MM.1S (cell line): ENCODE measurements around the gene CDH7.

Experiments
- DNase-seq: peaks from one replicate; pipeline ENCODE4 v3.0.0-alpha.2; 2015
- H2AFZ ChIP-seq: fragments of 300-600 bp; sonication (generic); 2 replicates; pipeline ENCODE4 v1.6.0; 2016; ENCODE audit warnings: antibody characterized with exemption, low read length
- H3F3A ChIP-seq: fragments of 300-600 bp; sonication (generic); 2 replicates; pipeline ENCODE4 v1.6.1; 2016; ENCODE audit warnings: mild to moderate bottlenecking, antibody characterized with exemption, low read length, moderate library complexity, mixed read lengths; ENCODE audit not compliant: insufficient read depth
- H3K27ac ChIP-seq: fragments of 300-600 bp; sonication (generic); 2 replicates; pipeline ENCODE4 v1.5.1; 2016; ENCODE audit warnings: mild to moderate bottlenecking, low read length
- H3K27me3 ChIP-seq: fragments of 300-600 bp; sonication (generic); replicated peaks from 2 replicates; pipeline ENCODE4 v1.6.0; 2016; ENCODE audit warnings: low read length; ENCODE audit not compliant: insufficient read depth
- H3K36me3 ChIP-seq: fragments of 300-600 bp; sonication (generic); replicated peaks from 2 replicates; pipeline ENCODE4 v1.6.1; 2016; ENCODE audit warnings: mild to moderate bottlenecking, low read length, mixed read lengths; ENCODE audit not compliant: insufficient read depth
- H3K4me1 ChIP-seq: fragments of 300-600 bp; sonication (generic); 2 replicates; pipeline ENCODE4 v1.6.1; 2016; ENCODE audit warnings: low read length, mixed read lengths
- H3K4me2 ChIP-seq: fragments of 300-600 bp; sonication (generic); 2 replicates; pipeline ENCODE4 v1.6.0; 2016; ENCODE audit warnings: low read depth, low read length
- H3K4me3 ChIP-seq: fragments of 300-600 bp; sonication (generic); 2 replicates; pipeline ENCODE4 v1.5.1; 2016; ENCODE audit warnings: low read length, mixed read lengths
- H3K79me2 ChIP-seq: fragments of 300-600 bp; sonication (generic); 2 replicates; pipeline ENCODE4 v1.6.1; 2016; ENCODE audit warnings: mixed run types, low read length, mixed read lengths
- H3K9ac ChIP-seq: fragments of 300-600 bp; sonication (generic); 2 replicates; pipeline ENCODE4 v1.6.1; 2016; ENCODE audit warnings: low read length, mixed read lengths
- H3K9me2 ChIP-seq: fragments of 300-600 bp; sonication (generic); replicated peaks from 2 replicates; pipeline ENCODE4 v1.6.1; 2016; ENCODE audit warnings: mild to moderate bottlenecking, low read length, mixed read lengths; ENCODE audit not compliant: insufficient read depth
- H3K9me3 ChIP-seq: fragments of 300-600 bp; sonication (generic); replicated peaks from 2 replicates; pipeline ENCODE4 v1.6.1; 2016; ENCODE audit warnings: mild to moderate bottlenecking, low read length, mixed read lengths; ENCODE audit not compliant: insufficient read depth
- H4K20me1 ChIP-seq: fragments of 300-600 bp; sonication (generic); 2 replicates; pipeline ENCODE4 v1.6.1; 2016; ENCODE audit warnings: mild to moderate bottlenecking, low read length, moderate library complexity, mixed read lengths; ENCODE audit not compliant: insufficient read depth
- EZH2 ChIP-seq: fragments of 300-600 bp; sonication (generic); optimal IDR thresholded peaks from 2 replicates; pipeline ENCODE3; 2017; ENCODE audit warnings: low read depth, mild to moderate bottlenecking, antibody characterized with exemption, low read length, mixed read lengths
- EZH2phosphoT487 ChIP-seq: fragments of 300-600 bp; sonication (generic); IDR thresholded peaks from 2 replicates; pipeline ENCODE4 v1.6.1; 2018; ENCODE audit warnings: antibody characterized with exemption, low read length
- TF ChIP-seq, protein P1 (sequence below): fragments of 300-600 bp; sonication (generic); IDR thresholded peaks from 2 replicates; pipeline ENCODE4 v1.5.1; 2016; ENCODE audit warnings: antibody characterized with exemption, low read length, mixed read lengths

CDH7 gene

DNA sequence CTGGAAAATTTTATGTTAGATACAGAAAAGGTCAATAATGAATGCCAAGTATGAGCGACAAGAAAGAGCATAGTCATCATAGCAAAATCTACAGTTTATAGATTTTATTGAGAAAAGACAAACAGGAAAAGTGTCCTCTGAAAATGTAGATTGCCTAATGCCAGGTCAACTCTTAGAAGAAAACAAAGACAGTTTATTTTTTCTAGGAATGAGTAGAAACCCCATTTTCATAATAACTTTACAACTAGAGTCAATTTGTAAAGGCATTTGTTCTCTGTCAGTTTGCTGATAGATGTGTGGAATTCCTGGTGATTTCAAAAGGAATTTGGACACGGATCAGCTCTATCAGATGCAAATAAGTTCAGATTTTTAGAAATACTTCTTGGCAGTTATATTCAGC, 16.6 kb downstream of the CDH7 start:
- no peaks in the 10 kb centered on the region for H3K79me2 ChIP-seq
- no peak overlapping the region for H3K27ac ChIP-seq
- no peak overlapping the region for H3K4me3 ChIP-seq
- no peaks in the 10 kb centered on the region for H3K36me3 ChIP-seq
- no peak for DNase-seq
- TF ChIP-seq EZH2phosphoT487 (no peak), EZH2 (no peak)
- TF ChIP-seq, protein P1, sequence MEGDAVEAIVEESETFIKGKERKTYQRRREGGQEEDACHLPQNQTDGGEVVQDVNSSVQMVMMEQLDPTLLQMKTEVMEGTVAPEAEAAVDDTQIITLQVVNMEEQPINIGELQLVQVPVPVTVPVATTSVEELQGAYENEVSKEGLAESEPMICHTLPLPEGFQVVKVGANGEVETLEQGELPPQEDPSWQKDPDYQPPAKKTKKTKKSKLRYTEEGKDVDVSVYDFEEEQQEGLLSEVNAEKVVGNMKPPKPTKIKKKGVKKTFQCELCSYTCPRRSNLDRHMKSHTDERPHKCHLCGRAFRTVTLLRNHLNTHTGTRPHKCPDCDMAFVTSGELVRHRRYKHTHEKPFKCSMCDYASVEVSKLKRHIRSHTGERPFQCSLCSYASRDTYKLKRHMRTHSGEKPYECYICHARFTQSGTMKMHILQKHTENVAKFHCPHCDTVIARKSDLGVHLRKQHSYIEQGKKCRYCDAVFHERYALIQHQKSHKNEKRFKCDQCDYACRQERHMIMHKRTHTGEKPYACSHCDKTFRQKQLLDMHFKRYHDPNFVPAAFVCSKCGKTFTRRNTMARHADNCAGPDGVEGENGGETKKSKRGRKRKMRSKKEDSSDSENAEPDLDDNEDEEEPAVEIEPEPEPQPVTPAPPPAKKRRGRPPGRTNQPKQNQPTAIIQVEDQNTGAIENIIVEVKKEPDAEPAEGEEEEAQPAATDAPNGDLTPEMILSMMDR, result no peak
- H3K4me2 ChIP-seq, result no peak overlapping the region
- no peaks in the 10 kb centered on the region for H4K20me1 ChIP-seq
- H3K9ac ChIP-seq, result no peak overlapping the region
- H3K9me3 ChIP-seq, result no peaks in the 10 kb centered on the region
- no peaks in the 10 kb centered on the region for H3F3A ChIP-seq
- H3K27me3 ChIP-seq, result no peaks in the 10 kb centered on the region
- H2AFZ ChIP-seq, result no peak overlapping the region
- no peaks in the 10 kb centered on the region for H3K9me2 ChIP-seq
- no peaks in the 10 kb centered on the region for H3K4me1 ChIP-seq

DNA sequence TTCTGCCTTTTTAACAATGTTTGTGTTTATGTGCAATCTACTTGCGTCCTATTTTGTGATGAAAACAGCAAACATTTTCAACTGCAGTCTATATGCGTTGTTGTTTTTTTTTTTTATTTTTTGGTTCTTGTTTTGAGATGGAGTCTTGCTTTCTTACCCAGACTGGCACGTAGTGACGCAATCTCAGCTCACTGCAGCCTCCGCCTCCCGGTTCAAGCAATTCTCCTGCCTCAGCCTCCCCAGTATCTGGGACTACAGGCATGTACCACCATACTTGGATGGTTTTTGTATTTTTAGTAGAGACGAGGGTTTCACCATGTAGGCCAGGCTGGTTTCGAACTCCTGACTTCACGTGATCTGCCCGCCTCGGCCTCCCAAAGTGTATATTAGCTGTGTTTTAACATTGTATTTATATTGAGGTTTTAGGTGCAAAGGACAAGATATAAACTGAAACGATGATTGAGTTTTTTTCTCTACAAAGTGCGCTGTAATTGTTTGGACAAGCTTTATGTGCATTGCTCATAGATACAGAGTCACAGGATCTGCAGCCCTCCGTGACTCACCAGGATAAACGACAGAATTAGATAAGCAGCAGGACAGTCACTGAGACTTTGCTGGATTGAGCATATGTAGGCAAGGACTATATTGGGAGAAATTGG, 17.4 kb downstream of the CDH7 start:
- Histone ChIP-seq H3K36me3 (no peaks in the 10 kb centered on the region), H3K4me1 (no peaks in the 10 kb centered on the region), H4K20me1 (no peaks in the 10 kb centered on the region), H3K27me3 (no peaks in the 10 kb centered on the region), H2AFZ (no peak overlapping the region), H3K4me3 (no peak overlapping the region), H3K9me3 (no peaks in the 10 kb centered on the region), H3K27ac (no peak overlapping the region), H3K79me2 (no peaks in the 10 kb centered on the region), H3K9me2 (no peaks in the 10 kb centered on the region), H3F3A (no peaks in the 10 kb centered on the region), H3K4me2 (no peak overlapping the region), H3K9ac (no peak overlapping the region)
- TF ChIP-seq, protein P1, result no peak
- TF ChIP-seq EZH2 (no peak), EZH2phosphoT487 (no peak)
- no peak for DNase-seq

DNA sequence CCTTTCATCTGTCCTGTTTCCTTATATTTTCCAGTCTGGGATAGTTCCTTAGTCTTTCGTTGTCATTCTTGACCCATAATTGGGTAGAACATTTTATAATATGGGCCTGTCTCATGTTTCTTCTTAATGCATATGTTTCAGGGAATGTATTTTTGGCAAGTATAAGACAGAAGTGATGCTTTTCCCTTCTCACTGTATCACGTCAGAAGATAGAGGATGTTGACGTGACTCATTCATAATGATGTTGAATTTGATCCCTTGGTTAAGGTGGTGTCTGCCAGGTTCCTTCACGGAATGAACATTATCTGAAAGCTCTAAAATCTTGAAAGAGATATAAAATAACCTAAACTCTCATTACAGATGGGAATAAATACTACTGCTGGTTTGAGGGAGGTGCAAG, 18.8 kb downstream of the CDH7 start:
- Histone ChIP-seq H2AFZ (no peak overlapping the region), H3K79me2 (no peaks in the 10 kb centered on the region), H3K27ac (no peak overlapping the region), H4K20me1 (no peaks in the 10 kb centered on the region), H3K4me1 (no peaks in the 10 kb centered on the region), H3K4me2 (no peak overlapping the region), H3F3A (no peaks in the 10 kb centered on the region), H3K9me2 (no peaks in the 10 kb centered on the region), H3K4me3 (no peak overlapping the region), H3K27me3 (no peaks in the 10 kb centered on the region), H3K9me3 (no peaks in the 10 kb centered on the region), H3K9ac (no peak overlapping the region), H3K36me3 (no peaks in the 10 kb centered on the region)
- no peak for DNase-seq
- TF ChIP-seq EZH2 (no peak), EZH2phosphoT487 (no peak)
- TF ChIP-seq, protein P1, result no peak
